Bronchial epithelial cell (primary cell): Measurements from ENCODE around the gene TPRN. TPM values are rescaled to one million over a fixed set of nuclear protein-coding genes. Genes with fewer than 3 reads are reported as not detected.
"Not testable (repeated sequence)": the region's sequence is repeated elsewhere in the genome, so short reads cannot be mapped to it uniquely, and the experiment has no call there.

Experiments used
- DNase-seq: peaks from one replicate; pipeline ENCODE4 v3.0.0-alpha.2; 2010; ENCODE audit warnings: low read depth
- FAIRE-seq: peaks from 2 replicates; lab custom pipeline; 2011; peaks lifted over from hg19 to GRCh38; lab: Jason Lieb, UNC
- H3K27me3 ChIP-seq: 2 replicates; pipeline ENCODE4 v1.5.1; 2011; ENCODE audit warnings: low read length; ENCODE audit not compliant: control insufficient read depth, insufficient read depth
- H3K36me3 ChIP-seq: 2 replicates; pipeline ENCODE4 v1.5.1; 2011; ENCODE audit warnings: low read length; ENCODE audit not compliant: control insufficient read depth, insufficient read depth
- H3K4me3 ChIP-seq: 2 replicates; pipeline ENCODE4 v1.5.1; 2011; ENCODE audit warnings: mild to moderate bottlenecking, low read depth, low read length, control low read depth
- CTCF ChIP-seq: IDR thresholded peaks from 2 replicates; pipeline ENCODE4 v1.5.1; 2011; ENCODE audit warnings: mild to moderate bottlenecking, moderate library complexity, low read length, control low read depth, inconsistent platforms; ENCODE audit not compliant: insufficient read depth, severe bottlenecking
- total RNA-seq: library from RNA; depleted of rRNA; stranded (reverse); fragments of >200 nt; gene quantifications from 2 replicates; pipeline ENCODE4 v1.2.1, GENCODE V29; 2014

Gene TPRN
- total RNA-seq, 1 donor from 2014 or later: 3.2 TPM

- no peak for TF ChIP-seq CTCF
- no peaks in the 10 kb centered on the region for H3K27me3 ChIP-seq
- peak; percentile 96 for FAIRE-seq
Observed at GRCh38 chr9:137240841-137241489, 40.4 kb upstream of the TPRN start, which contains the start of gene TUBB4B. TSS of gene TUBB4B (plus strand) at chr9:137241287. CDS start at chr9:137241361, 74 bp downstream.

GRCh38 chr9:137240318-137240840 lies 39.8 kb upstream of the TPRN start:
- Histone ChIP-seq H3K36me3 (peaks cover 16% of the 10 kb centered on the region), H3K4me3 (peak overlapping the region; percentile 61), H3K27me3 (no peaks in the 10 kb centered on the region)
- DNase-seq: peak; percentile 28
- no peak for TF ChIP-seq CTCF
- no peak for FAIRE-seq

More at GRCh38 chr9:137240841-137241489, 40.4 kb upstream of the TPRN start, which contains the start of gene TUBB4B:
- Histone ChIP-seq H3K4me3 (peak within 1 kb of the TSS; percentile 90), H3K36me3 (peaks cover 16% of the 10 kb centered on the region)
- peak; percentile 99 for DNase-seq

- DNase-seq, H3K27me3 ChIP-seq, FAIRE-seq: not testable (repeated sequence)
- peaks cover 16% of the 10 kb centered on the region for H3K36me3 ChIP-seq
- peak overlapping the region; percentile 61 for H3K4me3 ChIP-seq
Observed at GRCh38 chr9:137239541-137240200, 39.1 kb upstream of the TPRN start.

GRCh38 chr9:137237759-137238726 lies 37.5 kb upstream of the TPRN start:
- Histone ChIP-seq H3K4me3 (no peak overlapping the region), H3K36me3 (peaks cover 11% of the 10 kb centered on the region), H3K27me3 (peaks cover 2% of the 10 kb centered on the region)
- FAIRE-seq (no peak), DNase-seq (no peak)
- no peak for TF ChIP-seq CTCF

GRCh38 chr9:137236936-137237421 lies 36.4 kb upstream of the TPRN start:
- no peak for TF ChIP-seq CTCF
- FAIRE-seq (no peak), DNase-seq (no peak)
- Histone ChIP-seq H3K4me3 (no peak overlapping the region), H3K36me3 (peaks cover 4% of the 10 kb centered on the region), H3K27me3 (peaks cover 2% of the 10 kb centered on the region)
